NT2/D1 (cell line): ENCODE measurements around the gene RALB.

Experiments used
- SUZ12 ChIP-seq: IDR thresholded peaks from 2 replicates; pipeline ENCODE4 v1.6.1; 2011; ENCODE audit not compliant: insufficient read length, insufficient read depth; ENCODE audit errors: extremely low read depth
- YY1 ChIP-seq: IDR thresholded peaks from 2 replicates; pipeline ENCODE4 v1.6.1; 2011; ENCODE audit not compliant: insufficient read length, insufficient read depth
- ZNF274 ChIP-seq: IDR thresholded peaks from 2 replicates; pipeline ENCODE4 v1.6.1; 2011; ENCODE audit warnings: mild to moderate bottlenecking, low read depth, low read length

GRCh38 chr2:120312860-120313694 is 60.4 kb downstream of the RALB start:
- TF ChIP-seq SUZ12 (no peak), YY1 (no peak), ZNF274 (no peak)
